ENCODE measurements around the gene TAF10.

The TAF10 gene

GRCh38 chr11:6617315-6617781, 5.3 kb upstream of the TAF10 start:
- Histone ChIP-seq H4K20me1 (peaks cover 0 to 40% (median 0%) of the 10 kb centered on the region in 11 experiments; a peak in 6 of 22 replicates), H3K27me3 (no peaks in the 10 kb centered on the region), H3K9ac (peak overlapping the region in 8 of 11 experiments; percentile 84 to 95 (median 90); a peak in 11 of 22 replicates), H3K36me3 (peaks cover 16 to 46% (median 31%) of the 10 kb centered on the region in 11 experiments), H3K4me1 (peaks cover 38 to 78% (median 54%) of the 10 kb centered on the region in 10 experiments), H3K27ac (peak overlapping the region in 7 of 11 experiments; percentile 79 to 95 (median 90); a peak in 11 of 22 replicates), H3K4me3 (peak overlapping the region in 6 of 10 experiments; percentile 74 to 96 (median 80); a peak in 13 of 20 replicates), H3K9me3 (replicated peaks in 1 of 11) (no peaks in the 10 kb centered on the region), H3K4me2 (peak overlapping the region; percentile 95 to 100 (median 97); a peak in 21 of 22 replicates)
- no peak for TF ChIP-seq Cebpa-rat (IDR thresholded peaks at IDR 0.05)

- H3K9ac ChIP-seq = peak overlapping the region in 1 of 11 experiments; percentile 90; a peak in 2 of 22 replicates
- H3K36me3 ChIP-seq = peaks cover 16 to 46% (median 31%) of the 10 kb centered on the region in 11 experiments
- H3K4me2 ChIP-seq = peak overlapping the region in 6 of 11 experiments; percentile 95 to 100 (median 96); a peak in 11 of 22 replicates
- H3K27me3 ChIP-seq = no peaks in the 10 kb centered on the region
- peaks cover 0 to 40% (median 1%) of the 10 kb centered on the region in 11 experiments; a peak in 11 of 22 replicates for H4K20me1 ChIP-seq
- H3K27ac ChIP-seq = peak overlapping the region in 2 of 11 experiments; percentile 93 to 95; a peak in 2 of 22 replicates
- no peak for TF ChIP-seq Cebpa-rat (IDR thresholded peaks at IDR 0.05)
- peaks cover 34 to 78% (median 49%) of the 10 kb centered on the region in 10 experiments for H3K4me1 ChIP-seq
- no peaks in the 10 kb centered on the region for H3K9me3 ChIP-seq (replicated peaks in 1 of 11)
- H3K4me3 ChIP-seq = peak overlapping the region in 3 of 10 experiments; percentile 74 to 90 (median 84); a peak in 4 of 20 replicates
Measured at GRCh38 chr11:6616596-6617250, 4.7 kb upstream of the TAF10 start.

GRCh38 chr11:6615882-6616585, 4.0 kb upstream of the TAF10 start:
- TF ChIP-seq Cebpa-rat (IDR thresholded peaks at IDR 0.05) = no peak
- Histone ChIP-seq H3K9me3 (replicated peaks in 1 of 11) (no peaks in the 10 kb centered on the region), H3K4me1 (peaks cover 38 to 76% (median 49%) of the 10 kb centered on the region in 10 experiments), H3K27ac (no peak overlapping the region; a peak in 1 of 22 replicates), H4K20me1 (peaks cover 0 to 40% (median 8%) of the 10 kb centered on the region in 11 experiments; a peak in 14 of 22 replicates), H3K27me3 (no peaks in the 10 kb centered on the region), H3K36me3 (peaks cover 18 to 50% (median 35%) of the 10 kb centered on the region in 11 experiments), H3K9ac (no peak overlapping the region), H3K4me2 (peak overlapping the region in 3 of 11 experiments; percentile 95 to 97 (median 96); a peak in 7 of 22 replicates), H3K4me3 (no peak overlapping the region)

GRCh38 chr11:6615046-6615445, 3.0 kb upstream of the TAF10 start:
- H3K27ac ChIP-seq = no peak overlapping the region
- no peak overlapping the region for H3K4me3 ChIP-seq
- no peaks in the 10 kb centered on the region for H3K9me3 ChIP-seq (replicated peaks in 1 of 11)
- peak overlapping the region in 3 of 11 experiments; percentile 95 to 97 (median 96); a peak in 6 of 22 replicates for H3K4me2 ChIP-seq
- no peak overlapping the region for H3K9ac ChIP-seq
- peaks cover 28 to 60% (median 45%) of the 10 kb centered on the region in 11 experiments for H3K36me3 ChIP-seq
- TF ChIP-seq Cebpa-rat (IDR thresholded peaks at IDR 0.05) = no peak
- peaks cover 48 to 76% (median 53%) of the 10 kb centered on the region in 10 experiments for H3K4me1 ChIP-seq
- H4K20me1 ChIP-seq = peaks cover 1 to 48% (median 18%) of the 10 kb centered on the region in 11 experiments; a peak in 15 of 22 replicates
- H3K27me3 ChIP-seq = no peaks in the 10 kb centered on the region

DNA sequence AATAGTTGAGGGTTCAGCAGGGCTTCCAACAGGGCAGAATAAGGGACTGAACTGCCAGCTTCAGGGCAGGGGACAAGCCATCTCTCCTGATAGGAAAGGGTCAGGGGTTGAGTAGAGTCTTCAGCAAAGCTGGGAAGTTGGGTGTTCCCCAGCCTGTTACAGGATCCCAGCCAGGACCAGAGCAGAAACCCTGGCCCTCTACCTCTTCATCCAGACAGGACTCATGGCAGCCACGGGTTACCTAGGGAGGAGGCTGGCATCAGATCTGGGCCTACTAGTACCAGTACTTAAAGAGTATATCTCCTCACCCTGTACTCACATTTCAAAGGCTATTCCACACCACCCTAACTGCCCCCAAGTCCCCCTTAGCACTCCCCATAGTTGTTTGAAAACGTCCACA, 2.4 kb upstream of the TAF10 start:
- Histone ChIP-seq H3K9ac (0 out of 22 replicates have a peak overlapping the region, but pooled peaks of 1 of the 11 experiments have one; percentile 22), H3K4me2 (peak overlapping the region in 3 of 11 experiments; percentile 95 to 97 (median 96); a peak in 7 of 22 replicates), H3K27me3 (no peaks in the 10 kb centered on the region), H3K27ac (no peak overlapping the region; a peak in 1 of 22 replicates), H3K4me3 (no peak overlapping the region), H3K36me3 (peaks cover 34 to 66% (median 51%) of the 10 kb centered on the region in 11 experiments), H4K20me1 (peaks cover 7 to 49% (median 20%) of the 10 kb centered on the region in 11 experiments; a peak in 15 of 22 replicates), H3K9me3 (replicated peaks in 1 of 11) (no peaks in the 10 kb centered on the region), H3K4me1 (peaks cover 42 to 76% (median 50%) of the 10 kb centered on the region in 10 experiments)
- no peak for TF ChIP-seq Cebpa-rat (IDR thresholded peaks at IDR 0.05)

DNA sequence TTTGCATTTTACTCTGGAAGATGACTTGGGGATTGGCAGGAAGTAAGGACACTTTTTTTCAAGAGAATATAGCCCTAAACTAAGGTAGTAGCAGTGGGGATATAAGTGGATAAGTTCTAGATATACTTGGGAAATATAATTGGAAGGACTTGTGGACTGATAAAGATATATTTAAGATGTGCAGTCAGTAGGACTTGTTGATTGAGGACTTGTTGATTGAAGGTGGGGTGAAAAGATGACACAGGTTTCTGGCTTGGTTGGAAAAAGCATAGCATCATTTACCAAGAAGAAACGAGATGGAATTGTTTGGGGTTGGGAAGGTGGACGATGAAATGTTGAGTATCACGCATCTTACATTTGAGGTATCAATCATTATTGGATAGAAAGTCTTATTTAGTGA, 1.5 kb upstream of the TAF10 start:
- H3K4me2 ChIP-seq = peak overlapping the region; percentile 88 to 97 (median 94)
- peaks cover 44 to 75% (median 60%) of the 10 kb centered on the region in 11 experiments for H3K36me3 ChIP-seq
- H3K27ac ChIP-seq = peak overlapping the region in 9 of 11 experiments; percentile 84 to 95 (median 91); a peak in 13 of 22 replicates
- no peaks in the 10 kb centered on the region for H3K9me3 ChIP-seq (replicated peaks in 1 of 11)
- H4K20me1 ChIP-seq = peaks cover 7 to 57% (median 21%) of the 10 kb centered on the region in 11 experiments; a peak in 16 of 22 replicates
- H3K27me3 ChIP-seq = no peaks in the 10 kb centered on the region
- peak overlapping the region in 5 of 10 experiments; percentile 81 to 97 (median 91); a peak in 11 of 20 replicates for H3K4me3 ChIP-seq
- H3K4me1 ChIP-seq = peaks cover 36 to 84% (median 46%) of the 10 kb centered on the region in 10 experiments
- H3K9ac ChIP-seq = peak overlapping the region in 7 of 11 experiments; percentile 92 to 95 (median 94); a peak in 10 of 22 replicates
- no peak for TF ChIP-seq Cebpa-rat (IDR thresholded peaks at IDR 0.05)

- peaks cover 35 to 89% (median 44%) of the 10 kb centered on the region in 10 experiments for H3K4me1 ChIP-seq
- H3K27ac ChIP-seq = peak overlapping the region; percentile 84 to 95 (median 91)
- no peaks in the 10 kb centered on the region for H3K9me3 ChIP-seq (replicated peaks in 1 of 11)
- H4K20me1 ChIP-seq = peaks cover 7 to 59% (median 26%) of the 10 kb centered on the region in 11 experiments; a peak in 16 of 22 replicates
- peaks cover 52 to 79% (median 69%) of the 10 kb centered on the region in 11 experiments for H3K36me3 ChIP-seq
- TF ChIP-seq Cebpa-rat (IDR thresholded peaks at IDR 0.05) = no peak
- H3K27me3 ChIP-seq = no peaks in the 10 kb centered on the region
- H3K4me3 ChIP-seq = peak overlapping the region; percentile 81 to 97 (median 92)
- peak overlapping the region; percentile 88 to 97 (median 92) for H3K4me2 ChIP-seq
- peak overlapping the region; percentile 89 to 96 (median 94) for H3K9ac ChIP-seq
Measured at GRCh38 chr11:6611963-6612212, 128 bp downstream of the TAF10 start.

- H3K4me1 ChIP-seq = peaks cover 40 to 89% (median 49%) of the 10 kb centered on the region in 10 experiments
- H4K20me1 ChIP-seq = peaks cover 7 to 53% (median 31%) of the 10 kb centered on the region in 11 experiments; a peak in 16 of 22 replicates
- TF ChIP-seq Cebpa-rat (IDR thresholded peaks at IDR 0.05) = no peak
- no peaks in the 10 kb centered on the region for H3K9me3 ChIP-seq (replicated peaks in 1 of 11)
- no peaks in the 10 kb centered on the region for H3K27me3 ChIP-seq
- peak overlapping the region; percentile 88 to 97 (median 92) for H3K4me2 ChIP-seq
- H3K9ac ChIP-seq = peak overlapping the region; percentile 89 to 96 (median 94)
- peak overlapping the region; percentile 81 to 97 (median 92) for H3K4me3 ChIP-seq
- H3K27ac ChIP-seq = peak overlapping the region; percentile 84 to 95 (median 91)
- peaks cover 51 to 73% (median 63%) of the 10 kb centered on the region in 11 experiments for H3K36me3 ChIP-seq
Measured at GRCh38 chr11:6611092-6611962, 689 bp downstream of the TAF10 start.
